Measurements from ENCODE around the gene PARVA. TPM values are rescaled to one million over a fixed set of nuclear protein-coding genes. Genes with fewer than 3 reads are reported as not detected.

Gene PARVA
- total and polyA plus RNA-seq, 2 of the 8 experiments (the other 6 are each of a cell fraction or from before 2014, with no cell fraction given), result 3.1 to 13.5 TPM

GRCh38 chr11:12388173-12388572 lies 10.8 kb downstream of the PARVA start (continued):
- no peak for TF ChIP-seq EGR1 (IDR thresholded peaks at IDR 0.05; ENCODE audit: borderline replicate concordance, low read depth, low read length)
- TF ChIP-seq POU5F1 (IDR thresholded peaks at IDR 0.05; ENCODE audit: low read depth, low read length), result no peak
- TF ChIP-seq RNF2 (IDR thresholded peaks at IDR 0.05; ENCODE audit: borderline replicate concordance, low read depth, low read length, missing control alignments, poor library complexity, severe bottlenecking), result no peak

Measured in H1 (cell line).